Hepatic stellate cell (primary cell): ENCODE results near the gene SKIC3.

Experiments used
- DNase-seq: peaks from one replicate; pipeline ENCODE4 v3.0.0; 2011; ENCODE audit warnings: low spot score

Gene SKIC3

GRCh38 chr5:95531491-95531890, 23.3 kb downstream of the SKIC3 start:
- no peak for DNase-seq

DNA sequence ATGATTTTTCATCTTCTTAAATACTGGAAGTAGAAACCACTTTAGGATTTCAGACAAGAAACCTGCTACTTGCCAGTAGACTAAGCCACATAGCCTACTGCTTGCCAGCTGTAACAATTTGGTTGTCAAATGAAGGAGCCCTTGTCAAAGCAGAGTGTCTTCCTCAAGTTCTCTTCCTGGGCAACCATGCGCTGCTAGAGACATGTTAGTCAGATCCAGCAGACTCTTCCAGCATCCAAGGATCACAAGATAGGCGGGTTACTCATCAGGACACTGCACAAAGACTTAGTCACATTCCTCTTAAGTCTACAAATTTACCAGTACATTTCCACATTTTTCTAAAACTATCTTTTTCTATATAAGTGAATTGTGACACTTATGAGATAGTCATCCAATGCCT, 24.4 kb downstream of the SKIC3 start:
- DNase-seq = peak; percentile 26

DNA sequence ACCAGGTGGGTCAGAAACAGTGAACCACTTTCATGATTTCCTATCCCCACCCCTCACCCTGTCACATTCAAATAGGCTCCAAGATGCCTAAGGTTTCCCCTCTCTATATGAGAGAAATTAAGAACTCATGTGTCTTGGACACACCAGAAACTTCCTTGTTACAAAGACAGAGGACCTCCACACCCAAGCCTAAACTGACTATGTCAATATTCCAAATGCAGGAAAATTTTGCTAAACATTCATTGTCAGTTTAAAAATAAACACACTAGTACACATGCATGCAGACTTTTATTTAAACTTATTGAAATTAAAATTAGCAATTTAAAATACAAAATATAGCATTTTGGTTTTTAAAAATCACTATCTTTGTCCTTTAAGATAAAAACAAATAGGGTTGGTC, 26.2 kb downstream of the SKIC3 start:
- no peak for DNase-seq

DNA sequence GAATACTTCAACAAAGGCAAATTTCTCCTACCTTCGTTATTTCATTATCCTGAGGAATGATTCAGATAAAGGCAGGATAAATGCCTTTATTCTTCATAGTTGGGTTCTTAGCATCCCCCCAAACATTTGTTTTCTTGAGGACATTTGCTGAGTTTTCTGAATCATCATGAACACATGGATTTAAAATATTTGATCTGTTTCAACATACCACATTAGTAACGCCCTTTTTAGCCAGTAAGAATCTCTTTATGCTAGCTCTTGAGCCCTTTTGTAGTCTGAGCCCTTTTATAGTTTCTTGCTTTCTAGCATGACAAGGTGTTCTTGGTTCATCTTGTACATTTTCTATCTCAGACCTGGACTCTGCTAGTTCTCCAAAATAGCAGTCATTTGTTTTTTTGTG, 27.9 kb downstream of the SKIC3 start:
- DNase-seq = no peak

GRCh38 chr5:95524423-95524822, 30.4 kb downstream of the SKIC3 start:
- DNase-seq = no peak

- DNase-seq = no peak
These were observed 34.6 kb downstream of the SKIC3 start for GRCh38 chr5:95520206-95520605.

DNA sequence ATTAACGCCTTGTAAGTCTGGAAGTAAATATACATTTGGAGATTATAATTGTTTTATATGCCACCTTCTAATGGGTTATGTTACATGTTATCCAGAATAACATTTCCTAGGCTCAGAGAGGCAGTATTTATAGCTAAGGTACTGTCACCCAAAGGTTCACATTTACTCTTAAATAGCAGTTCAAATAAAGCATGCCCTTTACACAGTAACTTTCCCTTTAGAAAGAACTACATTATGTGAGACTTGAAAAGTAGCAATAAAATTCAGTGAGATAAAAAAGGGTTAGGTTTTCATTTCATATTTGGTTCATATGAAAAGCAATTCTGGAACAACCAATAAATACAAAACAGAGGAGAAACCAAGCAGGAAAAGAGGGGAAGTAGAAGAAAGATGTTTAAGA, 35.1 kb downstream of the SKIC3 start:
- DNase-seq = no peak

GRCh38 chr5:95519151-95519550, 35.6 kb downstream of the SKIC3 start:
- DNase-seq = no peak

DNA sequence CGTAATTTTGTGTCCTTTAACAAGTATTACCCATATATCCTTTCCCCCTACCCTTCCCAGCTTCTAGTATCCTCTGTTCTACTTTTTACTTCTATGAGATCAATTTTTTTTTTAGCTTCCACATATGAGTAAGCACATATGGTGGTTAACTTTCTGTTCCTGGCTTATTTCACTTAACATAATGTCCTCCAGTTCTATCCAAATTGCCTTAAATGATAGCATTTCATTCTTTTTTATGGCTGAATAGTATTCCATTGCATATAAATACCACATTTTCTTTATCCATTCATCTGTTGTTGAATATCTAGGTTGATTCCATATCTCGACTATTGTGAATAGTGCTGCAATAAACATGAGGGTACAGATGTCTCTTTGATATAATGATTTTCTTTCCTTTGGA, 36.4 kb downstream of the SKIC3 start:
- DNase-seq = no peak

DNA sequence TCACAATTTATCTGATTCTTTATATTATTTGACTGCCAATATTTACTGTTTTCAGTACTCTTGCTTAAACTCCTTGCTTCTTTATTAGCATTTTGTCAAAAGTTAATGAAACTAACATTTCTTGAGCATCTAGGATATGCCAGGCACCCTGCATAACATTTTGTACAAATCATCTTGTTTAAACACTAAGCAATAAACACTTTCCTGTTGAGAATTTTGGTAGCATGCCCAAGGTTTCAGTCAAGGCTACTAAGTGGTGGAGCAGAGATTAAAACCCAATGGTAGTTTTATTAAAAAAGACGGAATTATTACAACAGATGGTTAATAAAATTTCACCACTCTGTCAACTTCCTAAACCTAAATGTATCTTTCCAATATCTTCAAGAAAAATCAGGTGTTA, 43.2 kb downstream of the SKIC3 start:
- no peak for DNase-seq

DNA sequence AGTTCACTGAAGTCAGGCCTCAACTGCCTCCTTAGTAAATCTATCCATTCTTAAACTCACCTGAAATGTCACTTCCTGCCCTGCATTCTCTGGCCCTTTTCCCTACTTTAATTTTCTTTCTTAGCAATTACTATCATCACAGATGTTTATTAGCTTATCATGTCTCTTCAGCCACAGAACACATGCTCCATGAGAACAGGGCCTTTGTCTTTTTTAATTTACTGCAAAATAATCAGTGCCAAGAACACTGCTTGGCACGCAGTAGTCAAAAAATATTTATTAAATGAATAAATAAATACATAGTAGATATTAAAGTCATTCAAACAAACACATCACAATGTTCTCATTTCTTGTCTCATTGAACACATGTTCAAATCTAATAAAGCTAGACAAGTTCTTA, 46.2 kb downstream of the SKIC3 start:
- DNase-seq = no peak
